HG03066 (cell line): ENCODE measurements around the gene INPP5A.

Experiments
- ATAC-seq: cut with Tn5 transposase; IDR thresholded peaks from one replicate; pipeline ENCODE4 v1.9.1; 2021; ENCODE audit warnings: low read depth; ENCODE audit not compliant: unreplicated experiment

INPP5A gene

DNA sequence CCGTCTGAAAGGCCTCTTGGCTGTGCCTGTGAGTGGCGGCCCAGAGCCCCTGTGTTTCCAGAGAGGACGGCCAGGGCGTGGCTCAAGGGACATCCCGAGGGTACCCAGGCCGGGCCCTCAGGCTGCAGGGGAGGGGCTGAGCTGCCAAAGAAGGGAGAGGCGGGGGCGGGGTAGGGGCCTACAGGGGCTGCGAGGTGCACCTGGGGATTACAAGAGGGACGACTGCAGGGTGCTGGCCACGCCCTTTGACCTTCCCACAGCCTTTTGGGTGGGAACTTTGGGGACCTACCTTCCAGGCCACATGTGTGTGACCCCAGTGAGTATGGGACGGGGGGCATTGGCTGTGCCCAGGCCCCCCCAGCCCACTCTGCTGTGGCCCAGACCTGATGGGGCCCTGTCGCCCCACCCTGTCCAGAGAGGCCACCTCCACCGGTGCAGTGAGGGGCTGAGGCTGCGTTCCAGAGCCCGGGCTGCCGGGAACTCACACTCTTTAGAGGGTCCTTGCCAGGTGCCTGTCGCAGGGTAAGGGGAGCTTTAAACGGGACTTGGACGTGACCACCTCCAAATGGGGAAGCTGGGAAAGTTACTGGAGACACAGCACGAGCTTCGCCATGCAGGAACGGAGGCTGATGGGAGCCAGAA, 267.3 kb downstream of the INPP5A start:
- ATAC-seq = no peak

DNA sequence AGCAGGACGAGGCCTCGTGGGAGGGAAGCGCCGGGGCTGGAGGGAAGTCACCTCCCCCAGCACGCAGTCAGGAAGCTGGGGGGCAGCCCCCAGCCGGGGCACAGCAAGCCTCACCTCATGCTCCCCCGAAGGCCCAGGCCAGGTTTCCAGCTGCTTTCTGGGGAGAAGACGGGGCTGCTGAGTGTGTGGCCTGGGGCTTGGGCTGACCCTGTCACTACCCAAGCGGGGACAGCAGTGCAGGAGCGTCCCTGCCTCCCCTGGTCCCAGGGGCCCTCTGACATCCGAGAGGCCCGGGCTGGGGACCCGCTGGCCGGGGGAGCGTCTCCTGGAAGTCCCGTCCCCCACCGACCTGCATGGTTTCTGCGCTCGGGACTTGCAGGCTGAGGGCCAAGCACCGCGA, 268.0 kb downstream of the INPP5A start:
- no peak for ATAC-seq

DNA sequence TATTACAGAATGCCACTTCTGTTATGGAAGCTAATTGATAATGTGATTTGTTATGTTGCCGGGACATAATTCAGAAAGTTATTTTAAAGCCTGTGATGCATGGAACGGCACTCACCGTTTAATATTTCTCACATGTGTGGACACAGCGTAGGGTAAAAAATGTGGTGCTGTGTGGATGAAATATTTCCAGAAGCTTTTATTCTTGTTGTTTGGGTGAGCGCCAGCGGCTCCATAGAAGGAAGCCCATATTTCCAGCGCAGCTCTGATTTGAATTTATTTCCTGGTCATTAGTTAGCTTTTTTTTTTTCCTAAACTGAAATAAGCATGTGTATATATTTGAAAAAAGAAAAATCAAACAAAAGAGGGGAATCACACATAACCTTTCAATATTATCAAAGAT, 268.5 kb downstream of the INPP5A start:
- ATAC-seq = no peak

DNA sequence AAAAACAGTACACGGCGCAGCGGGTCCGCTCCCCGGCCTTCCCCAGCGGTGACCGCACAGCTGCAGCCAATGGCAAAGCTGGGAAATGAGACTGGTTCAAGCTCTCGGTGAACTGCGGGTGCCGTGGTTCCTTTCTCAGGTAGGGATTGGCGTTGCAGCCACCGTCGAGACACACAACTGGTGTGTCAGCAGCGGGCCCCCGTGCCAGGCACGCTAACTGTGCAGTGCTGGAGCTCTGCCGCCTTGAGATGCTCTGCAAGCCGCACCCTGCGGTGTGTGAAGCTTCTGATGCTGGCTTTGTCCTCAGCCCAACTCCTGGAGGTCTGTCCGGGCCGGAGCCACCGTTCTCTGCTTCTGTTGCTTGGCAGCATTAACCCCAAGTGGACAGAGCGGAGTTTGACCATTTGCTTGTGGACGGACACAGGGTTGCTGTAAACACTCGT, 269.0 kb downstream of the INPP5A start:
- ATAC-seq = no peak

DNA sequence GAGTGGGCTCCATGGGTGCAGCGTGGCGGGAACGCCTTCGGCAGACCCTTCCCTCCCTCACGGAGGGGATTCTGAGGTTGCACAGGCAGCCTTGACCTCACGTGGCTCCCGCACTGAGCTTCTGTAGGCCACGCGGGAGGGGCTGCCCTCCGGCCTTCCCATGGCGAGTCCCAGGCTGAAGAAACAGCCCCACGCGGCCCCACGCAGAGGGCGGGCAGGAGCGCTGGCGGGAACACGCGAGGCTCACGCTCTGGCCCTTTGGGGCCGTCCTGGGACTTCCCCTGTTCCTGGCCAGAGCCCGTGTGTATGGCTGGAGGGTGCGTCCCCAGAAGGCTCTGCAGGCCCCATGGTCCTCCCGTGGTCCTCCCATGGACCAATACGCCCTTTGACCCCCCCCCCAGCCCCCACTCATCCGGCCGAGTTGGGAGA, 270.0 kb downstream of the INPP5A start:
- ATAC-seq = no peak

DNA sequence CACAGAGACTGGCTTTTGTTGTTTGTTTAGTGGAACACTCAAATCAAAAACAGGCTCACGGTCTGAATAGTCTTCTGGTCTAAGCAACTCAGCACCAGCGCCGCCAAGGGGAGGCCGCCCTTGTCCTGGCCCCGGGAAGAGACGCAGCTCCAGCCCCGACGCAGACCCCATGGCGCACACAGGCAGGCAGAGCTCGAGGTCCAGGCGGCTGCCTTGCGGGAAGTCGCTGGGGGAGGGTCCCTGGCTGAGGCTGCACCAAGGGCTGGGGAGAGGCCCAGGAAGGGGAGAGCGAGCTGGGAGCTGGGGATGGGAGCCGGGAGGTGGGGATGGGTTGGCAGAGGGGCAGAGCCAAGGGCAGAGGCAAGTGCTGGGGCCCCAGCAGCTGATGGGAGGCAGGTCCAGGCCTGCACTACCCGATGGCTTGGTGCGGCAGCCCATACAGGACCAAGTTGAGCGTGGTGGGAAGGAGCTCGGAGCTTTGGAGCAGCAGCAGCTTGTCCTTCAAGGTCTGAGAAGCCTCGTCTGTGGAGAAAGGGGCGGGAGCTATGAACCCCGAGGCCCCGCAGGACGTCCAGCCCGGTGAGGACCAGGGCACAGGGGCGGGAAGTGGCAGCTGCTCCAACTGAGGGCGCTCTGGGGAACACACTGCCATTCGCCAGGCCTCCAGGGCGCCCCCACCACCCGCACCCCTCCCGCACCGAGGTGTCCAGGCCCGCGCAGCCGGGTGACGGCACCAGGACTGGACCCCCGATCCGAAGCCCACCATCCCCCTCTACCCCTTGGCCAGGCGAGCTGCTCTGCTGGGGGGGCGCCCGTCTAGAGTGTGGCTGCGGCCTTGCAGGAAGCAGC, 271.0 kb downstream of the INPP5A start:
- ATAC-seq = no peak

DNA sequence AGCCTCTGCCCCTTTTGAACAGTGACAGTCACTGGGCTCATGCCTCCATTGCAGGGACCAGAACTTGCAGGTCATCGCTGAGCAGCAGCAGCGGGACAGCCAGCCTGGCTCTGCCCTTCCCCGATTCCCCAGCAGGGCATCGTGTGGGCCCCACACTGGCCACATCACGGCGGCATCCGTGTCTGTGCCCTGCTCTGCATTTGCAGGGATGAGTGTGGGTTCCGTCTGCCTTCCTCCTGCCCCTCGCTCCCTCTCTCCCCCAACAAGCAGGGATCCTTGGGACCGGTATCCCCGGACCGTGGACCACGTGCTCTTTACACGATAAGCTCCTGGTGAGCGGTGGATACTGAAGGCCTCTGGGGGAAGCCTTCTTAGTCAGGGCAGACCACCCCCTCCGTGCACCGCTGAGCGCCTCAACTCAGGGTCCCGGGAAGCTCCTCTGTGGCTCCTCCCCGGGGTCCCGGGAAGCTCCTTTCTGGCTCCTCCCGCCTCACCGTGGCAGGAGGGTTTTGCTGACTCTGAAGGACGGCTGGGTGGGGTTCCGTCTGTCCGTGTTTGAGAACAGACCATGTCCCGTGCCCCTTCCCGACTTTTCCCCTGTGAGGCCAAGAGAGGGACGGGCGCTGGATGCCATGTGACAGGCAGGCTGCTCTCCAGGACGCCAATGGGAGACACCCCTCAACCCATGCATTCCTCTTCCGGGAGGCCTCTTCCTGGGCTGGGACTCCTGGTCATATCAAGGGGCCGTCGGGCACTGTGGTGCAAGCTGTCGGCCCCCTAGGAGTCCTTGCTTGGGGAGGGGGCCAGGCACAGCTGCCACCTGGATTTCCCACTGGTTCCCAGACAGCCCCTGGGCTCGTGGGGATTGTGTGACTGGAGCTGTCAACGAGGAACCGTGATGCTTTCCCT, 271.9 kb downstream of the INPP5A start:
- no peak for ATAC-seq

DNA sequence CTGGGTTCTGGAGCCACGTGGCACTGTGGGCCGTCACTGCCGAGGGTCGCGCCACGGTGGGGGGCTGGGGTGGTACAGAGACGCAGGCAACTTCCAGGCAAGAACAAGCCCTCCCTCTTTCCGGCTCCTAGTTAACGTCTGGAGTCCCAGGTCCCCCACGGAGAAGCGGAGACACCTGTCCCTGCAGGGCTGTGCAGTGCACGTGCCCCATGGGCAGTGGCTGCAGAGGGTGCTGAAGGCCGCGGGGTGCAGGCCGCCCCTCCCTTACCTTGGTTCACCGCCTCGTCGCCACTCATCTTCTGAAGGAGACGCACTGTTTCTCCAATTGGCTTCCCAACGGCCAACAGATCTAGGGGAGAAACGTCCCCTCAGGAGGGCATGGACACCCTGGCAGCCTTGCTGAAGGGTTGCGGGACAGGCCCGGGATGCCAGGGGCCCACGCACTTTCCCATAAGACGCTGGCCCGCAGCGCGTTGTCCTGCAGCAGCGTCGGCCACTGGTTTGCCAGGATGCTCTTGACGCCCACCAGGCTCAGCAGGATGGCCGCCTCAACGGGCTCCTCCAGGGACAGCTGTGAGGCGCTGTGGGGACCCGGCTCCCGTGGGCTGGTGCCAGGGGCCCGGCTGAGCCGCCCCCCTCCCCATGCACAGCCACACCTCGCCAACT, 272.7 kb downstream of the INPP5A start:
- no peak for ATAC-seq

DNA sequence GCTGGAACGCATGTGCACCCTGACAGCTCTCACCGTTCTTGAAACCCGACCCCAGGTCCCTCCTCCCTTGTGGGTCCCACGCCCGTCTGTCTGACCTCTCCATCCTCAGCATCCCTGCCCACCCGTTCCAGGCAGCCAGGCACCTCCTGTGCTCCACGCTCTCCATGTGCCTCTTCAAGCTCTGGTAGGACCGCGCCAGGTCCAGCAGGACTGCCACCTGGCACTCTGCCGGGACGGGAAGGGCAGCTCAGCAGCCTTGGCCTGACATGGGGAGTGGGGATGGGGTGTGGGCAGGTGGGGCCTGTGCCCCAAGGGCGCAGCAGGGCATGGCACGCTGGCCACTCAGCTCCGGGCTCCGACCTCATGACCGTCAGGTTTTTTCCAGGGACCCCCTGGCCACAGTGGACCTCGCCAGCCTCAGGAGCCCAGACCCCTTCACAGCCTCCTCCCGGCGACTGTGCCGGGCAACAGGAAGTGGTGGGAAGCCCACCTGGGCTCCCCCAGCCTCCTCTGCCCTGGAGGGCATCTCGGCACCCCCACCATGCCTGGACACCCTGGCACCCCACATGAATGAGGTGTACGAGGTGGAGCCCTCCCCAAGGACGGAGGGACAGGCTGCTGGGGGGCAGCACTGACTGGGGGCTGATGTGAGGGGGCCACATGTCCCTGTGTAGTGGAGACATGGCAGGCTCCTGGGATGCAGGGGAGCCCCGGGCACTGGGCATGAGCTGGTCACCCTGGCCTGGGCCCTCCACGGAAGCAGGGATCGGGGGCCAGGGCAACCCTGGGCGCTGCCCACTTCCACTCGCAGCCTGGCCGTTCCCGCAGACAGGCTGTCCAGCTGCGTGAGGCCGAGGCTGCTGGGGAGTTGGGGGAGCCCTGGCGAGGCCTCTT, 273.5 kb downstream of the INPP5A start:
- ATAC-seq = no peak

DNA sequence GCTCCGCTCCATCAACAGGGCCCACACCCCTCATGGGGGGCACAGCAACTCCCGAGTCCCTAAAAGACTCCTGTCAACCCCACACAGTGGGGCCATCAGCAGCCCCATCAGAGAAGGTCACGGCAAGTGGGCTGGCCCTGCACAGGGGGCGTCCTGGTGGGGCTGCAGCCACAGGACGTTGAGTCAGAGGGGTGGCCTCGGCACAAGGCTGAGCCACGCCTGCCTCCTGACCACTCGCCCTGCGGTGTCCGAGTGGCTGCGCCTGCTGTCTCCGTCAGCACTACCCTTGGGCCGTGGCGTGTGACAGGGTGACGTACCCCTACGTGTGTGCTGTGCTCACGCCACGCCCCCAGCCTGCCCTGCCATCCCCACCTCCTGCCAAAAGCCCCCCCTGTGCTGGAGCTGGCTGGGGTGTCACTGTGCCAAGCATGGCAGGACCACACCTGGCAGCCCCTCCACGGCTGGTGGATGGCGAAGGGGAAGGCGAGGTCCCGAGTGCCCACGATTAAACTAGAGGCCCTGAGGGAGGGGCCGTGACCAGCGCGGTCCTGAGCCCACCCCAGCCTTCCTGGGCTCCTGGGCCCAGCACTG, 274.4 kb downstream of the INPP5A start:
- no peak for ATAC-seq

DNA sequence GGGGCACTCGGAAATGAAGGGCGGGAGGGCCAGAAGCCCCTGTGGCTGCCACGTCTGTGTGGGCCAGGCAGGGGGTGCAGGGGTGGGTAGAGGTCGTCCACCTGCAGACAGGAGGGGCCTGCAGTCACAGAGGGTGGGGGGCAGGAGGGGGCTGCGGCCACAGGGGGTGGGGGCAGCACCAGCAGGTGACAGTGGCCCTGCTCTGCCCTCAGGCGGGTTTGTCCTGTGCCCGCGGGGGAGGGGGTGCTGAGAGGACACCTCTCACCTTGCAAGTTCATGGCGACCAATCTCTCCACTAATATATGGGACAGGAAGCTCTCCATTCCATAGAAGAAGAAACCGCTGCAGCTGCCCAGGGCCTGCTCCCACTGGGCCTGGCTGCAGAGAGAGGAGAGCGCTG, 274.9 kb downstream of the INPP5A start:
- no peak for ATAC-seq

DNA sequence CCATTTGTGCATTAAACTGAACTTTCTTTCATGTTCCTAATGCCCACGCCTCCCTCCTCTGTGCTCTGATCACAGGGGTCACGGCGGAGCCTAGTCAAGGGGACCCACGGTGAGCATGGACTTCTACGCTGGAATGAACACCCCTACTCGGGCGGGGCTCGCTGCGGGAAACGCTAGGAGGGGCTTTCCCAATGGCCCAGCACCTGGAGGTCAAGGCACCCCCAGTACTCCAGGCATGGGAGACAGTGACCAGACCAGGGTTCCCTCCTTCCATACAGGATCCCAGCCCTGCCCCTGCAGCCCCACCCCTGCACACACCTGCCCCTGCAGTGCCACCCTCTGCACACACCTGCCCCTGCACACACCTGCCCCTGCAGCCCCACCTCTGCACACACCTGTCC, 275.4 kb downstream of the INPP5A start:
- no peak for ATAC-seq

DNA sequence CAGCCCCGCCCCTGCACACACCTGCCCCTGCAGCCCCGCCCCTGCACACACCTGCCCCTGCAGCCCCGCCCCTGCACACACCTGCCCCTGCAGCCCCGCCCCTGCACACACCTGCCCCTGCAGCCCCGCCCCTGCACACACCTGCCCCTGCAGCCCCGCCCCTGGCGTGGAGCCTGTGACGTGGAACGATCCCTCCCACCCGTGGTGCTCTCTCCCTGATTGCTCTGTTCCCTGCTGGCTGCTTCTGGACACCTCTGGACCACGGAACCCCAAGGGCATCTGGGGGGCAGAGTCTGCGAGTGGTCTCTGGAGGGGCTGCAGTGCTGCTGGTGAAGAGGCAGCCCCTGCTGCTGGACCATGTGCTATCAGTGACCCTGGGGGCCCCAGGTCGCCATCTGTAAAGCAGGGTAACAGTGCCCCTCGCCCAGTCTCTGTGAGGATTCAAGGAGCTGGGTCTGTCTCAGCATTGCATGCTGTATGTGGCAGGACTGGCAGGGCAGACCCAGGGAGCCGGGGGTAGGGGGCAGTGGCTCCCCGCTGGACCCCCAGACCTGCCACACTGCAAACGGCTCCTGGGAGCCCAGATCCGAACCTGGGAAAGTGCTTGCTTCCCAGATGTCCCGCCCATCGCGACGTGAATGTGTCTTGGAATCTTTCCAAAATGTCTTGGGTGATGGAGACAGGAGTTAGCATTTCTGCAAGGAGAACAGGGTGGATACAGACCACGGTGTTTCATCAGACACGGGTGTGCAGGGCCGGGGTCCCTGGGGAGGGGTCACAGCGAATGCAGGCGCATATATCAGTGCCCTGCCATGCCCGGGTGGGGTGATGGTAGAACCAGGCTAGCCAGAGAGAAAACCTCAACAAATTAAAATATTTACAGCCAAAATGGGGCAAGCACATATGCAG, 276.2 kb downstream of the INPP5A start:
- no peak for ATAC-seq

DNA sequence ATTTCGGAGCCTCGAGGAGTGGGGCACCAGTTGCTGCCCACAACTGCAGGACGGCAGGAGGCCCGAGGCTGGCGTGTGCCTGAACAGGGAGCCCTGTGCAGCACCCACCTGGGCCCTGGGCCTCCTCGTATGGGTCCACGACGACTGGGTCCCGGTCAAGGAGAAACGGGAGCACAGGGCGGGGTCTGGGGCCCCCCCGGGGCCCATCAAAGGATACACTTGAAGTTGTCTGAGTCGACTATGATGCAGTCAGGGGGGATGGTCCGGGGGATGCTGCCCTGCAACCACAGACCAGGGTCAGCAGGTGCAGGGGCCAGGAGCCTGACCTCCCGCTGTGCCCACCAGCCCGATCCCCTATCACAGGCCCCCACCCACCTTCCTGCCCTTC, 276.9 kb downstream of the INPP5A start:
- no peak for ATAC-seq

DNA sequence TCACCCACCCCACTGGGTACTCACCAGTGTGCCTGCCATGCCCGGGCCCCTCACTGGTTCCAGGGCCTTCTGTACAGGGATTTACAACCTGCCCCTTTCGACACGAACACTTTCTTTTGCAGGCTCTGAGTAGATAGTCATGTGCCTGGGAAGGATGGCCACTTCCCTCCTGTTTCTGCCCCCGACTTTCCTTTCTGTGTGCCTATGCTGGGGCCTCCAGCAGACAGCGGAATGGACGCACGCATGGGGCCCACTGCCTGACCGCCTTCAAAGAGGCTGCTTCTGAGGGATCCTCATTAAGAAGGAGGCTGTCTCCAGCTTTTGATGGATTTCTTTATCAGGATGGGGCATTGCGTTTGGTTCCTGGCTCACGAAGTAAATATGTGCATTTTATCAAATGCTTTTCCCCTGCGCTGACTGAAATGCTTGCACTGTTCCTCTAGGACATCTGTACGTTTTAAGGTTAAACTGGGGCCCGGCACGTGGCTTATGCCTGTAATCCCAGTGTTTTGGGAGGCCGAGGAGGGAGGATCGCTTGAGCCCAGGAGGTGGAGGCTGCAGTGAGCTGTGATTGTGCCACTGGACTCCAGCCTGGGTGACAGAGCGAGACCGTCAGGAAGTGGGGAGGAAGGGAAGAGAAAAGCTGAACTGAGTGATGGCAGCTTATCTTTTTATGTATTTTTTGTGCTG, 277.7 kb downstream of the INPP5A start:
- ATAC-seq = no peak

DNA sequence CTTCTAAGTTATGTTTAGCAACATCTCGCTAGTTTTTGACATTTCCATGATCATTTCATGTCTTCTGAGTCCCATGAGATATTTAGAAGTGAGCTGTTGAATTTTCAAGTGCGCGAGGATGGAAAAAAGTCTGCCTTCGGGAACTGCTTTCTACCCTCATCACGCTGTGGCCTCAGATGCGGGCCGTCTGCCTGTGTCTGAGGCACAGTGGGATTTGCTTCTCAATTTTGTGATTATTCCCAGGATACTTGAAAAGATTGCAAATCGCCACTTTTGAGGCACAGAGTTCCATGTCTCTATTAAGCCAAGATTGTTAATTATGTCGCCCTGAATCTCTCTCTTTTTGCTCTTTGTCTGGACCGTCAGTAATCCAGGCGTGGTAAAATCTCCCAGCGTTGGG, 279.1 kb downstream of the INPP5A start:
- ATAC-seq = no peak

DNA sequence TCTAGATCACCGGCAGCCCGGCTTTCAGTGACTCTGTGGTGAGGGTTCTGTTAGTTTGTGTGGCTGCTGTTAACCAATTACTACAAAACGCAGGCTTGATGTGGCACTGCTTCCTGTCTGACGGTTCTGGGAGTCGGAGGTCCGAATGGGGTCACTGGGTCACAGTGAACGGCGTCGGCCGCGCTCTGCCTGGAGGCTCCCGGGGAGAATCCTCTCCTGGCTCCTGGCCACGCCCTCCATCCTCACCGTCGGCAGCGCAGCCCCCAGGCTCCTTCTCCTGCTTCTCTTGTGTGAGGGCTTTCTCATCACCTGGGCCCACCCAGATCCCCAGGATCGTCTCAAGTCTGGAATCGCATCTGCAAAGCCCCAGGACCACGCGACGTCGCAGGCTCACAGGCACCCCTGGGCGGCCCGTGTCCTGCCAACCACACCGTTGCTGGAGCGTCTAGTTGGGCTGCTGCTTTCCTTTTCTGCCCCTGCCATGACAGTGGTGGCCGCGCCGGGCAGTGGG, 280.2 kb downstream of the INPP5A start:
- ATAC-seq = no peak
